DMS153 treated with DMSO at 0.1 percent for 48 hours (cell line): ENCODE measurements around the gene C5.
A peak's percentile ranks its signal among the peaks of the same experiment; 100 is the strongest.
"Not testable (repeated sequence)": the region's sequence is repeated elsewhere in the genome, so short reads cannot be mapped to it uniquely, and the experiment has no call there.

Experiments
- DNase-seq: peaks from one replicate; lab custom pipeline; 2025; ENCODE audit not compliant: unreplicated experiment; lab: John Stamatoyannopoulos, UW

Gene C5

GRCh38 chr9:121053544-121053943 is 3.5 kb upstream of the C5 start:
- DNase-seq: no peak

GRCh38 chr9:121048618-121049017 is 1.5 kb downstream of the C5 start:
- no peak for DNase-seq

GRCh38 chr9:121048175-121048574 is 1.9 kb downstream of the C5 start:
- DNase-seq: no peak

GRCh38 chr9:121038804-121039203 is 11.3 kb downstream of the C5 start:
- no peak for DNase-seq

- no peak for DNase-seq
Observed at GRCh38 chr9:121038362-121038761, 11.7 kb downstream of the C5 start.

- not testable (repeated sequence) for DNase-seq
Observed at GRCh38 chr9:121035717-121036116, 14.4 kb downstream of the C5 start.

GRCh38 chr9:121034529-121034928 is 15.5 kb downstream of the C5 start:
- no peak for DNase-seq

GRCh38 chr9:121029469-121029868 is 20.6 kb downstream of the C5 start:
- no peak for DNase-seq

- not testable (repeated sequence) for DNase-seq
Observed at GRCh38 chr9:121028285-121028684, 21.8 kb downstream of the C5 start.

GRCh38 chr9:121026768-121027167 is 23.3 kb downstream of the C5 start:
- DNase-seq: no peak

- DNase-seq: no peak
Observed at GRCh38 chr9:121026260-121026691, 23.8 kb downstream of the C5 start.

GRCh38 chr9:121024237-121024636 is 25.8 kb downstream of the C5 start:
- DNase-seq: no peak

GRCh38 chr9:121023064-121023463 is 27.0 kb downstream of the C5 start:
- DNase-seq: no peak

- no peak for DNase-seq
Observed at GRCh38 chr9:121021301-121021700, 28.8 kb downstream of the C5 start.

- no peak for DNase-seq
Observed at GRCh38 chr9:121019273-121019672, 30.8 kb downstream of the C5 start.

- no peak for DNase-seq
Observed at GRCh38 chr9:121013911-121014310, 36.2 kb downstream of the C5 start.

GRCh38 chr9:121009650-121010049 is 40.4 kb downstream of the C5 start:
- no peak for DNase-seq

GRCh38 chr9:120999317-120999716 is 50.8 kb downstream of the C5 start:
- no peak for DNase-seq

GRCh38 chr9:120998111-120998510 is 52.0 kb downstream of the C5 start:
- DNase-seq: no peak

GRCh38 chr9:120997502-120997901 is 52.6 kb downstream of the C5 start:
- DNase-seq: no peak

GRCh38 chr9:120996409-120996808 is 53.7 kb downstream of the C5 start:
- no peak for DNase-seq

GRCh38 chr9:120989065-120989464 is 61.0 kb downstream of the C5 start:
- no peak for DNase-seq

- DNase-seq: peak; percentile 8
Observed at GRCh38 chr9:120985819-120986222, 64.3 kb downstream of the C5 start.
